NK-92 (cell line): ENCODE data around the gene CREBBP.

Experiments
- DNase-seq: peaks from one replicate; lab custom pipeline; 2025; ENCODE audit not compliant: unreplicated experiment; lab: John Stamatoyannopoulos, UW

Gene CREBBP

GRCh38 chr16:3767333-3767986 lies 113.1 kb downstream of the CREBBP start:
- DNase-seq: no peak

DNA sequence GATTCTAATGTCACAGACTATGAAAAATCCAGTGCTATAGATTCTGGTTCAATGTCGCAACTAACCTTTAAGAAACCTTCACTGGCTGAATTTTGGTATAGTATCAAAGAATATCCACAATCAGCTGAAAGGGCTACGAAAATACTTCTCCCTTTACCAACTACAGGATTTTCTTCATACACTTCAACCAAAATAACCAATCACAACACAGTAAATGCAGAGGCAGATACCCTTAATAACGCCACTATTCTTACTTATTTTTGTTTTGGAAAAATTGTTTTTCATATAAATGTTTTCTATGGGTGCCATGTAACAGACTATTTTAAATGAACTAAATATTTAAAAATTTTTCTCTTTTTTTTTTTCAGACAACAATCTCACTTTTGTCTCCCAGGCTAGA lies 114.3 kb downstream of the CREBBP start:
- no peak for DNase-seq

- no peak for DNase-seq
Observed at GRCh38 chr16:3764409-3764808, 116.1 kb downstream of the CREBBP start.

GRCh38 chr16:3762107-3762750 lies 118.3 kb downstream of the CREBBP start:
- DNase-seq: no peak

DNA sequence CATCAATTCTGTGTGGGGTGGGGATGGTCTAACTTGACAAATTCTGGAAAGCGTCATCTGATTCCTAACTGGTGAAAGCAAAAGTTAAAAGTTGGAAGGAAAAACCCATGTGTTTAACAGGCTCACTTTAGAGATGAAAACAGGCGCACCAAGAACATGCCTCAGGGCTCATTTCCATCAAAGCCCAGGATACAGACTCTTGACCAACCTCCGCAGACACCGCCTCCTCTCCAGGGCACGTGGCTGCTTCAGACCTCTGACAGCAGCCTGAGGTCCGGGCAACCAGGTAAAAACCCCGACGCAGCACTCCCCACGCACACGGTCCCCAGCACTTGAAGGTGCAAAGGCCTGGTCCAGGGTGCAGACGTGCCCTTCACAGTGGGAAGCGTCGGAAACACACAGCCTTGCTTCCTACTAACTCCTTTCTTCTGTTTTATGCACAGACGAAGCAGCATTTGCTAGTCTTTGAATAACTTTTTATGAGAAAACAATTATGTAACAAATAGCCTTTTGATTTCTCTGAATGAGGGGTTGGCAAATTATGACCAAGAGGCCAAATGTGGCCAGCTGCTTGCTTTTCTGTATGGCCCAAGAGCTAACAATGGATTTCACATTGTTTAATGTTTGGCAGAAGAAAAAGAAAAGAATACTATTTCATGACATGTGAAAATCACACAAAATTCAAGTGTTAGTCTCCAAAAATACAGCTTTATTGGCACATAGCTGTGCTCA lies 119.0 kb downstream of the CREBBP start:
- DNase-seq: no peak

DNA sequence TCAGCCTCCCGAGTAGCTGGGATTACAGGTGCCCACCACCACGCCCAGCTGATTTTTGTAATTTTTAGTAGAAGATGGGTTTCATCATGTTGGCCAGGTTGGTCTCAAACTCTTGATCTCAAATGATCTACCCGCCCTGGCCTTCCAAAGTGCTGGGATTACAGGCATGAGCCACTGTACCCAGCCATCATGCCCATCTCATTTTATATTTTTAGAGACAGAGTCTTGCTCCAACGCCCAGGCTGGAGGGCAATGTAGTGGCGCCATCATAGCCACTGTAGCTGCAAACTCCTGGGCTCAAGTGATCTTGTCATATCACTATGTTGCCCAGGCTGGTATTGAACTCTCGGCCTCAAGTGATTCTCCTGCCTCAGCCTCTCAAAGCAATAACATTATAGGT lies 120.0 kb downstream of the CREBBP start:
- no peak for DNase-seq

GRCh38 chr16:3759736-3760135 lies 120.8 kb downstream of the CREBBP start:
- no peak for DNase-seq

DNA sequence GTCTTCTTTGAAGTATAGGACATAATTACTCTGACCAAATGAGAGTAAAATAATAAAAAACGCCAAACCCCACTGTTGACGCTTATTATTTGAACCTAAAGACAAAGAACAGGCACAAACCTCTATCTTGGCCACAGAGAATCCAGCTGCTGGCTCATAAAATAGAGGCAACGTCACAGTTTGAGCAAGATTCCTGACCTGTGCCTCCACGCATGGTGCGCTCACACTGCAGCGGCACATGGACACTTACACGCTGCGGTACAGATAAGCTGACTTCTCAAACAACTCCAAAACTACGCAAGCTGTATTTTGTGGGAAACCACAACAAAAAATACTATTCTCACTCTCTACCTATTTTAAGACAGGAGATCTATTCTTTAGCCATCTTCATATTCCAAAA lies 124.4 kb downstream of the CREBBP start:
- no peak for DNase-seq

GRCh38 chr16:3755249-3755648 lies 125.3 kb downstream of the CREBBP start:
- DNase-seq: no peak

DNA sequence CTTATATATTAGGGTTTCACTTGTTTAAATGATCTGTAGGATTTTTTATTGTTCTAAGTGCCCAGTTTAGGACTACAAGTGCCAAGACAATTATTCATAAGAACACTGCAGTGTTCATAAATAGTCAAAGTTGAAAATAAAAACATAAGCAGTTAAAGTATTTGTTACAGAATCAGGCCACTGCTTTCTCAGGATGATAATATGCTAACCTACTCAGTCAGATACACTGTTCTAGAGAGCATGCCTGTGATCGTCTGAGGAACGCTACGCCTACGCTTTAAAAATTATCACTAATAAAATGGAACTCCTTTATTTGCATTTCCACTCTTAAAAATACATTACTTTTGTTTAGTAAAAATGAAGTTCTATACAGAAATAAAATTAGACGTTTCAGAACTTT lies 125.7 kb downstream of the CREBBP start:
- no peak for DNase-seq

- no peak for DNase-seq
Observed at GRCh38 chr16:3754081-3754703, 126.3 kb downstream of the CREBBP start.

DNA sequence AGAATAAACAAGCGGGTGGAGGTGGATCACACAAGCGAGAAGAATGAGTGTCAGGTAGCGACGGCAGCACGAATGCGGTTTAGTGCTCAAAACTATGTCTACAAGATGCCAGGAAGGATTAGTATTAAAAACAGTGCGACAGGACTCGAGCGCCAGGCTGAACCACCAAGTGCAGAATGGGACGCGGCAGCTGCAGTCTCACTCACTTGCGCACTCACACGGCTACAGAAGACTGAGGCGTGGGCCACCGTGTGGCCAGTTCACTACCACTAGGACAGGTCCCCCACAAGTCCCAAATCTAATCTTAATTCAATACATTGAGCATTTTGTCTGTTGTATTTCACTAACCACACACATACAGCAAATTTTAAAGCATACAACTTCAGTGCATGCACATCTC lies 127.5 kb downstream of the CREBBP start:
- no peak for DNase-seq

GRCh38 chr16:3751878-3752277 lies 128.6 kb downstream of the CREBBP start:
- no peak for DNase-seq

DNA sequence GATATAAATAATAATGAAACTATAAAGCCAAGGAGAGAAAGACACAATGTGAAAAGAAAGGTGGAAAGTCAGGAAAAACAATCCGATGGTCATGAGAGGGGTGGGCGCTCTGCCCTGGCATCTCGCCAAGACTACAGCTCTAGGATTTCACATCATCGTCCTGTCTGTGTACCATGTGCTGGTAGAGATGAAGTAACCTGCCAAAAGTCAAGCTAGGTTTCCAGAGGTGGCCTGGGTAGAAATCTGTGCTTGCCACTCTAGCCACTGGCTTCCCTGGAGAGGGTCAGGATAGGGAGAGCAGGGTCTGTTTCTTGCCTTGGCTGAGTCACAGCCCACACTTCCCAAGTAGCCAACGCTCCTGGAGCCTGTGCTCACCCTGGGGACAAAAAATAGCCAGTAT lies 132.2 kb downstream of the CREBBP start:
- no peak for DNase-seq

DNA sequence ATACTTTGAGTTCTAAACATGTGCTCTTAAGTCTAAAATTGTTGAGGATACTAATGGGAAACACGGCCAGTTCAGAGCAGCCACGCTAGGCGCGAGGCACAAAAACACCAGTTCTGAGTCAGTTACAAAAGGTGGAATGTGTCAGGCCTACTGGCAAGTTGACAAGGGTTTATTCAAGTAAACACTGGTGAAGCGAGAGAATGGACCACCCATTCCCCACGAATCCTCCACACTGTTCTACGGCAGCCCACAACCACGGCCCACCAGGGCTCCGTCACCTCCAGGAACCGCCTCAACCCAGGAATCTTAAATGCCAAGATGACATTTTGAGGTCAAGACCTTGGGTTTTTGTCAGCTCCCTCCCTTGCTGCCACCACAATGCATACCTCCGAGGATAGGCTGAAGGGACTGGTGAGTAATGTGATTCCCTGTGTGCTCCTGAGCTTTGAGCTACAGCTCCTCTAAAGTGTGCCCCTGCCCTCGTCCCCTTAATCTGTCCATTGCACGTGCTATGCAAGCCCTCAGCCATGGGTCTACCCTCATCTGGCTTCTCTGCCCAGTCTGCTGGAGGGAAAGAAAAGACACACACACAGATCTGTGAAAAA lies 134.7 kb downstream of the CREBBP start:
- no peak for DNase-seq

DNA sequence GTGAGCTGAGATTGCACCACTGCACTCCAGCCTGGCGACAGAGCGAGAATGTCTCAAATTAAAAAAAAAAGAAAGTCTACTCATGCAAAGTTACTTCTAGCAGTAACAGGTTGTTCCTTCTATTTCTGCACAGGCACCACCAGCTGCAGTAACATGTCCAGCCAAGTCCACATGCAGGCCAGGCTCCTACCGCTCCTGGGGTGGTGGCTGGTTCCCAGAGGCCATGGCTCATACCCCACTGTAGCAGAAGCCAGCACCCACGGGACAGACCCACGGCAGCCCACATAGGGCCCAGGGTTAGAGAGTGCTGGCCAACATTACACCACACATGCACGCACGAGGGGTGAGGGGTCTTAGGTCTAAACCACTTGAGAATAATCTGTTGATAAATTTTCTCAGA lies 136.5 kb downstream of the CREBBP start:
- DNase-seq: no peak

GRCh38 chr16:3740934-3741333 lies 139.6 kb downstream of the CREBBP start:
- DNase-seq: no peak

DNA sequence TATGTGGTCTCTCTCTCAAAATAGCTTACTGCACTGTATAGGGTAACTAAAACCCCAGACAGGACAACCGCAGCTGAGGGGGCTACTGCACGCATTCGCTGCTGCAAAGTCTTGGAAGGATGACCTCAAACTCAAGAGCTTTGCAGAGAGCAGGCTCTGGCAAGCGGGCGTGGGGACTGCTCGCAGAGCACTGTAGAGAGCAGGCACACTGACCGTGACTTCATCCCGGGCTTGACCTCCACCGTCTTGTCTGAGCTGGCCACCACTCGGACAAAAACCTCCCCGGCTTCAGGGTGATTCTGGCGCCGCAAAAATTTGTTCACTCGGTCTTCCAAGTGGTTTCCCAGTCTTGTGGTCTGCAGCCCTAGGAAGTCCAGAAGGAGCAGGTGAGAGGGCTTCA lies 140.3 kb downstream of the CREBBP start:
- DNase-seq: no peak

DNA sequence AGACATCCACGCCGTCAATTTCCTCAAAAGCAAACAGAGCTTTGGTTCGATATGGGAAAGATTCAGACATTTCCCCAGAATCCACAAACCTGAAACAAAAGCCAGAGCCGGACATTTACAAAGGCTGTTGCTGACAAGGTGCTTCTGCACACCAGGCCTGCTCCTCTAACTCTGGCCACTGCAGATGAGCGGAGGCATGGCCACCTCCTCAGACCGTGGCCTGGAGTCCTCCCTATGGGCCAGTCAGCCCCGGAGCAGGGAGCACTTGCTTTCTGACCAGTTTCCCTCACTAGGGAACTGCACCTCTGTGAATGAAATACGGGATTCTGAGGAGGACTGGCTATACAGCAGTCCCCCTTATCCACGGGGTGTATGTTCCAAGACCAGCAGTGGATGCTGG lies 140.9 kb downstream of the CREBBP start:
- no peak for DNase-seq

- DNase-seq: no peak
Observed at GRCh38 chr16:3738541-3738940, 142.0 kb downstream of the CREBBP start.

GRCh38 chr16:3738128-3738527 lies 142.4 kb downstream of the CREBBP start:
- DNase-seq: no peak

- DNase-seq: no peak
Observed at GRCh38 chr16:3737181-3737580, 143.3 kb downstream of the CREBBP start.
